HS-27A (cell line): Measurements from ENCODE around the gene TADA2B.
"Not testable (repeated sequence)": the region's sequence is repeated elsewhere in the genome, so short reads cannot be mapped to it uniquely, and the experiment has no call there.

Experiments used
- DNase-seq: peaks from one replicate; pipeline ENCODE4 v3.0.0-alpha.2; 2012; ENCODE audit warnings: low read depth, missing footprints

Gene TADA2B

DNA sequence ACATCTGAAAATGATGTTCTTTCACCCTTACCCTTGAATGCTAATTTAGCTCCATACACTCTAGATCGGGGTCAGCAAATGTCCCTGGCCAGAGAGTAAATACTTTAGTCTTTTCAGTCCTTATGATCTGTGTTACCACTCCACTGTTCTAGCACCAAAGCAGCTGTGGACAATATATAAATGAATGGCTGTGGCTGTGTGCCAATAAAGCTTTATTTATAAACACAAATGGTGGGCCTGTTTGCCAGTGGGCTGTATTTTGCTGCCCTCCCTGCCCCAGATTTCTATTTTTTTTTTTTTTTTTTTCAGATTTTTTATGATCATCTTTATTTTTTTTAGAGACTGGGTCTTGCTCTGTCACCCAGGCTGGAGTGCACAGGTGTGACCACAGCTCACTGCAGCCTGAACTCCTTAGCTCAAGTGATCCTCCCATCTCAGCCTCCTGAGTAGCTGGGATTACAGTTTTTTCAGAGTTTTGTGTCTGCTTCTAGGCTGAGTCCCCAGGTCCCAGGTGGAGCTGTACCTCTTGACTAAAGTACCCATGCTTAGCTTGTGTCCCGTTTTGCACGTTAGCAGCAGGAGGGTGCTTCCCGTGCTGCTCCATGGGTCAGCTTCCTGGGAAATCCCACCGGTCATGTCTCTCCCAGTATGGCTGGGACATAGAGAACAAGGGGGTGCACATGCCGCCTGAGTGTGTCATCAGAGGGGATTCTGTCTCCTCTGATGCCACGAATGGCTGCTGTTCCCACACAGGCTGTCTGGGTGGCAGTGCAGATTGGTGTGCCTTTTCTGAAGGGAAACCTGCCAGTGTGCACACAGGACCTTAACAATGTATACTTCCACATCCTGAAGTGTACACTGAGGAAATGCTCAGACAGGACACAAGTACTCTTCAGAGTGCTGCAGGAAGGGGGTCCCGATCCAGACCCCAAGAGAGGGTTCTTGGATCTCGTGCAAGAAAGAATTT, 40.7 kb downstream of the TADA2B start:
- no peak for DNase-seq

DNA sequence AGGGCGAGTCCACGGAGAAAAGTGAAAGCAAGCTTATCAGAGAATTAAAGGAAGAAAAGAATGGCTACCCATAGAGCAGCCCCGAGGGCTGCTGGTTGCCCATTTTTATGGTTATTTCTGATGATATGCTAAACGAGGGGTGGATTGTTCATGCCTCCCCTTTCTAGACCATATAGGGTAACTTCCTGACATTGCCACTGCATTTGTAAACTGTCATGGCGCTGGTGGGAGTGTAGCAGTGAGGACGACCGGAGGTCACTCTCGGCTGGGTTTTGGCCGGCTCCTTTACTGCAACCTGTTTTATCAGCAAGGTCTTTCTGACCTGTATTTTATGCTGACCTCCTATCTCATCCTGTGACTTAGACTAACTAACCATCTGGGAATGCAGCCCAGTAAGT, 41.4 kb downstream of the TADA2B start:
- not testable (repeated sequence) for DNase-seq

DNA sequence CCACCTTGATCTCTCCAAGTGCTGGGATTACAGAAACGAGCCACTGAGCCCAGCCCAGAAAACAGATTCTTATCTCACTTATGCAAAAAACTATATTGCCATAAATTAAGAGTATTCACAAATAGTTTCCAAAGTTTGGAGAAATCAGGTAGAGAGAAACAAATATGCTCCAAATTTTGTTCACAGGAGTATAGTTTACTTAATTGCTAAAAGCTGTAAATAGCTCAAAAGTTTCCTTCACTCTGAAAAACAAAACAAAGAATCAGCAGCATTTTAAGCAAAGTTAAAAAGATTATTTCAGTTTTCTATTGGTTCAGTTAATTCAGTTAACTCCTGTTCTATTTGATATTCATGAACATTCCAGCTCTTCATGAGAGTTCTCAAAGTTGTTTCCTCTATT, 43.2 kb downstream of the TADA2B start:
- DNase-seq, result no peak

DNA sequence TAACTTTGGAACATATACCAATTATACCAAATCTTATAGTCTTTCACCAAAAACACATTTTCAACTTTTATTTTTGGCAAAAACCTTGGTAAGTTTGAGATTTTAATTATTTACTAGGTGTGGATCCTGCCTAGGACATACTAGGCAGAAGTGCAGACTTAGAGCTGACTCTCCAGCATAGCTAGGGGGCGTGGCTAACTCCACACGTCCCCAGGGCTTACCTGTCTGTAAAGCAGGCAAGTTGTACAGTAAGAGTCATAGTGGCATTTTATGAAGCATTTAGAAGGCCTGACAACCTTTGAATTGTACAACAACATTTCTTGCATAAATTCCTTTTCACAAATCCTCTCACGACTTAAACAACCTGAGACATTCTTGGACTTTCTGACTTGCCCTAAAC, 43.9 kb downstream of the TADA2B start:
- no peak for DNase-seq

GRCh38 chr4:7089213-7089986, 46.2 kb downstream of the TADA2B start:
- DNase-seq, result no peak

DNA sequence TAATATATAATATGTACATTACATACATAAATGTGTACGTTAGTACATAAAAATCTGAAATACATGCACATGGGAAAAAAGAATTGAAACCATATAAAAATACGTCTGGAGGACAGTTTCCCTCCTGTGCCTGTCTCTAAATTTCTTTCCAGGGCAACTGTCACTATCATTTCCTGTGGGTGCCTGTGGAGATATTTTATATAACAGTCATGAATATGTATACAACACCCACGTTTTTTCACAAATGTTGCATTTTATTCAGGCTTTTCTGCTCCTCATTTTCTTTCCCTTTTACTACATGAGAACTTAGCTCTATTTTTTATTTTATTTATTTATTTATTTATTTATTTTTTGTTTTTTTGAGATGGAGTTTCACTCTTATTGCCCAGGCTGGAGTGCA, 48.9 kb downstream of the TADA2B start:
- no peak for DNase-seq

- no peak for DNase-seq
Observed at GRCh38 chr4:7094916-7095315, 51.7 kb downstream of the TADA2B start.

DNA sequence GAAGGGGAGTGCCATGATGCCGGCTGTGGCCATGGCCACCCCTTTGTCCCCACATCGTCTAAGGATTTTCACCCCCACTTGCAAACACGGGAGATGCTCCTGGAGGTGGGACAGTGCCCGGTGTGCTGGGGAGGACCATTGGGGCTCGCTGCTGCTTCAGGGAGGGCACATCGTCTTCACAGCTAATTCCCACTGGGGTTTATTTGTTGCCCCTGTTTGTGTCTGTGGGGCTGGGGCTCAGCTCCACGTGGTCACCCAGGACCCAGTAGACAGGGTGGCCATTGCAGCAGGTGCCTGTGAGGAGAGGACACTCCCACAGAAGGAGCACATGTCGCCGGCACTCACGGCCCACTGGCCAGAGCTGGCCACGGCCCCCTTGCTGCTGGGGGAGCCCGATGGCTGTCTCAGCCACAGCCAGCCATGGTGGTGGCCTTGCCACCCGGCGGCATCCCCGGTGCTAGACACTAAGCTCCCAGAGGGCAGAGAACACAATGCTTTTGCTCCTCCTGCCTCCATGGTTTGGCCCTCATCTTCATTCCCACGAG, 52.5 kb downstream of the TADA2B start:
- DNase-seq, result no peak

- no peak for DNase-seq
Observed at GRCh38 chr4:7096236-7096635, 53.1 kb downstream of the TADA2B start.

DNA sequence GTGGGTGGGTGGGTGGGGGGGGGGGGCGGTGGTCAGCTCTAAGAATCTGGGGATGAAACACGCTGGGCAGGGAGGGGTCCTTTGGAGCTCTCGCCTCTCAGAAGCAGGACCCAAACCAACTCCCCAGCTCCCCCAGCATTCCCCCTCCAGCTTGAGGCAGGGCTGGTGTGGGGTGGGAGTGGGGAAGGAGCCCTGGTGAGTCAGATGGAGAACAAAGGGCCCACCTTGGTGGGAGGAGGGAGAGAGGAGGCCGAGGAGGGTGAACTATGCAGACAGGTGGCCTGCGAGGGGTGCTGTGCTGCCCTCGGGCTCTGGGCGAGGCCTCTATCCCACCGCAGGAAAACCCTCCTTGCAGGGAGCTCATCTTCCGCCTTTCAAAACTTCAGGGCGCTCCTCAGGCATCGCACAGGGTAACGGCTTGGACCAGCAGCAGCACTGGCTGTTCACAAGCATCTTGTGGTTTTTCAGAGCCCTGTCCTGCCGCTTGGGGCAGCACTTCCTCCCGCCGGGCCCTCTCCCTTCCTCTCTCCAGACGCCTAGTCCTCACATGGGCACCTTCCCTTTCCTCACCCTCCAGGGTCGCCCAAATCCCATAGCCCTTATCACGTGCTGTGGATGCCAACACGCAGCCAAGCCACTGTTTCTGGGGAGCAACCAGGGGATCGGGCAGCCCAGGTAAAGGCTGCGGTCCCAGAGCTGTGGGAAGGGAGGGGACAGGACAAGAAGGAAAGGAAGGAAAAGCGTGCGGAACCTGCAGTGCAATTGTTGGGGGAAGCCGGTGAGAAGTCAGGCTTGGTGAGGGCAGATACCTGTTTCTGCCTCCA, 58.7 kb downstream of the TADA2B start:
- no peak for DNase-seq

DNA sequence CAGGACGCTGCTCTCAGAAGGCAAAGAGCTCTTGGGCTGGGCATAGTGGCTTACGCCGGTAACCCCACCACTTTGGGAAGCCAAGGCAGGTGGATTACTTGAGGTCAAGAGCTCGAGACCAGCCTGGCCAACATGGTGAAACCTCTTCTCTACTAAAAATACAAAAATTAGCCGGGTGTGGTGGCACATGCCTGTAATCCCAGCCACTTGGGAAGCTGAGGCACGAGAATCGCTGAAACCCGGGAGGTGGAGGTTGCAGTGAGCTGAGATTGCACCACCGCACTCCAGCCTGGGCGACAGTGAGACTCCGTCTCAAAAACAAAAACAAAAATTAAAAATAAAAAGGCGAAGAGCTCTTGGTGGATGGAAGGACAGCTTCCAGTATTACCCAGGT, 59.3 kb downstream of the TADA2B start:
- DNase-seq, result not testable (repeated sequence)

GRCh38 chr4:7103031-7103606, 59.9 kb downstream of the TADA2B start:
- no peak for DNase-seq

DNA sequence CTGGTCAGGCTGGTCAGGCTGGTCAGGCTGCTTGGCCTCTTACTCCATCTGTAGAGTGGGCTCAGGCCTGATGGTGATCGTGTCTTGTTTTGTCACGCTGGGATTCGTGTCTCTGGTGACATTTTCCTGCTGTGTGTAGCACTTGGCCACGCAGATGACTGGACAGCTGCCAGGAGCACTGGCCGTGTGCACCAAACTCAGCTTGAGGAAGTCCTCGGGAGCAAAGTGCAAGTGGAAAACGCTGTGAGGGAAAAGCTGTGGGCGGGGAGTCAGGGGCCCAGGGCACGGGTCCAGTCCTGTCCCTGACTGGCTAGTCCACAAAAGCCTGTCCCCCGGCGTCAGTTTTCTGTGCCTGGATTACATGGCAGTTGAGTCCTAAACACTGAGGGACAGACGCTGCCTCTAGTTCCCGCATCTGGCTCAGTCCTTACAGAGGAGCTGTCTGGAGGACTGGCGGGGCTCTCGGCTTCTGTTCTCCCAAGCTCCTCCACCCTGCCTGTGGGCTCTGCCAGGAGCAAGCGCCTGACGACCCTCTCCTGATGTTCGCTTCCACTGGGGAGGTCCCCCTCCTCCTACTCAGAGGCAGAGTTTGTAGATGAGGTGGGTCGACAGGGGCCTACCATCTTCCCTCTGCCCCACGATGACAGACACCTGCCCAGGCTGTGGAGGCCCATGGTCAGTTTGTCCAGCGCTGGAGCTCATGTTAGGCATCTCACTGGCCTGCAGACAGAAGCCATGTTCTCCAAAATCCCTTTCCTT, 60.6 kb downstream of the TADA2B start:
- no peak for DNase-seq

GRCh38 chr4:7104366-7105031, 61.3 kb downstream of the TADA2B start:
- no peak for DNase-seq

- no peak for DNase-seq
Observed at GRCh38 chr4:7105276-7105675, 62.1 kb downstream of the TADA2B start.

- no peak for DNase-seq
Observed at GRCh38 chr4:7107166-7107905, 64.2 kb downstream of the TADA2B start.
